Left lung (tissue), 10 donors: ENCODE results near the gene ADGRF4. TPM values are rescaled to one million over a fixed set of nuclear protein-coding genes. Genes with fewer than 3 reads are reported as not detected.
A peak's percentile ranks its signal among the peaks of the same experiment; 100 is the strongest.

ENCODE experiments used
- ATAC-seq: fragments of 200-7000 bp; cut with Tn5 transposase; one replicate; pipeline ENCODE4 v1.9.1; 2020; ENCODE audit warnings: moderate library complexity
- DNase-seq, 4 donors: peaks; one replicate each; pipeline ENCODE4 v3.0.0-alpha.2; 2013 to 2020
- H3K27ac ChIP-seq, 2 donors: fragments of 200-600 bp; sonication (generic) in 1 of 2; one replicate each; pipeline versions ENCODE4 v1.5.0 to v1.8.0; 2020 to 2021
- H3K27me3 ChIP-seq, 2 donors: fragments of 200-600 bp; sonication (generic) in 1 of 2; one replicate each; pipeline versions ENCODE4 v1.5.0 to v1.8.0; 2020 to 2021
- H3K36me3 ChIP-seq, 2 donors: fragments of 200-600 bp; sonication (generic) in 1 of 2; one replicate each; pipeline versions ENCODE4 v1.5.0 to v1.8.0; 2020 to 2021
- H3K4me1 ChIP-seq, 2 donors: fragments of 200-600 bp; one replicate each; pipeline ENCODE4 v1.8.0; 2021
- H3K4me3 ChIP-seq, 2 donors: fragments of 200-600 bp; sonication (generic) in 1 of 2; one replicate each; pipeline versions ENCODE4 v1.5.0 to v1.8.0; 2020 to 2021; ENCODE audit warnings: mild to moderate bottlenecking in 1 of 2
- H3K9me3 ChIP-seq, 2 donors: fragments of 200-600 bp; sonication (generic) in 1 of 2; one replicate each; pipeline versions ENCODE4 v1.5.0 to v1.8.0; 2020 to 2021
- CTCF ChIP-seq, 2 donors: fragments of 200-600 bp; sonication (generic) in 1 of 2; IDR thresholded peaks; one replicate each; pipeline versions ENCODE4 v1.5.0 to v1.8.0; 2021; ENCODE audit warnings: antibody characterized with exemption in 2 of 2
- intact Hi-C, 2 donors: fragments of 100-400 bp; cut with DNase I; formaldehyde crosslinking; loops; one replicate each; pipeline versions ENCODE4 v1.11.2 to v1.14.2; 2022
- polyA plus RNA-seq, 6 donors: library from polyadenylated mRNA; unstranded; fragments of 120-200 nt; gene quantifications; one replicate each; pipeline ENCODE4 v1.2.1, GENCODE V29; 2013; ENCODE audit not compliant: insufficient read length in 6 of 6
- total RNA-seq, 2 donors: library from RNA; stranded (reverse); fragmentation: NEBNext Ultra II Directional; extraction: Animal tissue kit (Norgen Biotek cat#: 25700); gene quantifications; one replicate each; pipeline ENCODE4 v1.2.1, GENCODE V29; 2021
- donor health status: DM: no; HTN: yes; CAD: no.
- donor health status: DM: no; HTN: no; CAD: no.

ADGRF4 gene
- total and polyA plus RNA-seq, 8 donors: 0.08 to 0.55 (median 0.23) TPM

DNA sequence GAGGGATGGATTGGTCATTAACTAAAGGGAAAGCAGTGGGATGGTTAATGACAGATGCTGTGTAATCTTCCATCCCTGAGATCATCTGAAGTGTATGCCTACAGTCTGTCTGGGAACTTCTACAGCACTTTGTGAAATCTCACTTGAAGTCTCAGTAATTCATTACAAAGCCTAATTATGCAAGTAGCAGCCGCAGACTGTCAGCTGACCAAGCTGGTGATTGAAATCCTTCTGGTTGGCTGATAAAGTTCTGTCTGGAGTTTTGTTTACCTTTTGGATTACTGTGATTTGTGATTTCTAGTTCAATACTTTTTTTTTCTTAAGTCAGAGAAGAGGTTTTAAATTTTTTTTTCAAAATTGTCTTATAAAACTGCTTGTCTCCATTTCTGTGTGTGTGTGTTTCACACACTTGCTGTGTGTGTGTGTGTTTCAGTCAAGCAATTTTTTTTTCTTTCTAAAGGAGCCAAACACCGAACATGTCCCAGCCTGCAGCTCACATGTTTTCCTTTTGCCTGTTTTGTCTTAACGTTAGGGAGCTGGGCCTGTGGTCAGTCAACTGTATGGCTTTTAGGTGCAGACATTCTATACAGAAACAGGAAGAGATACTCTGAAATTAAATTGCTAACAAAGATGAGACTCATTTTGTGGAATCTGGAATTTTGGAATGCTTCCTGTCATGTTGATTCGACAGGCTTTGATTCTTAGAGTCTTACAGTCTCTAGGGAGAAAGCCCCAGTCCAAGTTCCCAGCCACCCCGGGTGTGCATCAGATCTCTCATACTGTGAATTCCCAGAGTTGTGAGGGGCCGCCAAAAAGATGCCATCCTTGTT, 28.5 kb upstream of the ADGRF4 start:
- intact Hi-C loops: no loop called here
- Histone ChIP-seq H3K4me1 (peaks cover 0 to 4% of the 10 kb centered on the region in 2 donors), H3K36me3 (no peaks in the 10 kb centered on the region), H3K9me3 (no peaks in the 10 kb centered on the region), H3K4me3 (no peak overlapping the region), H3K27me3 (no peaks in the 10 kb centered on the region), H3K27ac (no peak overlapping the region)
- no peak for TF ChIP-seq CTCF (IDR thresholded peaks at IDR 0.05)
- no peak for DNase-seq
- ATAC-seq: peak; percentile 57

DNA sequence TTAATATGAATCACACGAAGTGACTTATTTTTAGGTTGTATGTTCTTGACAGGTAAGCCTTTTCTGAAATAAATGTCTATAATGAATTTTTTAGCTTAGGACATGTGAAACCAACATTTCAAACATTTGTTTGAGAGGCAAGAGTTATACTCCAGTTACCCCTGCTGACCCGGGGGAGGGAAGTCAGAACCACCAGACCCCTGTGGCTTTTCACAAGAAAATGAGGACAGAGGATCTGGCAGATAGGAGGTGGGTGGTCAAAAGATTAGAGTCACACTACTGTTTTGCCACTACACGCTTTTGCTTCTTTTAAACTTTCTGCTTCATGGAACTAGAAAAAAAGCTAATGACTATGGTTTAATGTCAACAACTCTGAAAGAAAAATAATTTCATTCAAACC, 27.5 kb upstream of the ADGRF4 start:
- H3K4me1 ChIP-seq: peaks cover 0 to 4% of the 10 kb centered on the region in 2 donors
- intact Hi-C loops: no loop called here
- no peaks in the 10 kb centered on the region for H3K27me3 ChIP-seq
- H3K4me3 ChIP-seq: no peak overlapping the region
- TF ChIP-seq CTCF (IDR thresholded peaks at IDR 0.05): no peak
- DNase-seq: no peak
- no peaks in the 10 kb centered on the region for H3K9me3 ChIP-seq
- no peaks in the 10 kb centered on the region for H3K36me3 ChIP-seq
- H3K27ac ChIP-seq: no peak overlapping the region
- ATAC-seq: no peak

DNA sequence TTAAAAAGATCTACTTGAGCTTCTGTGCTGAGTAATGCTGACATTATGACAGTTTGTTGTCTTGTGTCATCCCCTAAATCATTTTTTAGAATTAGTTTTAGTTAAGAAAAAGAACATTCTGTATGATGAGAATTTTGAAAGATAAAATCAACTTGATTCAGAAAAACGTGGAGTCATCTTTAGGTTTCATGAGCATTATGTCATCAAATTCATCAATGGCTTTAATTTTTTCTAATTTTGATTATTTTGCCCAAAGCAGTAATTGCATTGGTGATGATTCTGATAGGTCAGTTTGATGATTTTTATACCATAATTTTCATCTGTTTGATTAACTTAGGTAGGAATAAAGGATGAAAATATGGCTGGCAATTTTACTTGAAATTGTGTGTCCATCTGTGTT, 26.6 kb upstream of the ADGRF4 start:
- Histone ChIP-seq H3K27me3 (no peaks in the 10 kb centered on the region), H3K4me3 (no peak overlapping the region), H3K9me3 (no peaks in the 10 kb centered on the region), H3K4me1 (peaks cover 0 to 4% of the 10 kb centered on the region in 2 donors), H3K36me3 (no peaks in the 10 kb centered on the region), H3K27ac (no peak overlapping the region)
- ATAC-seq (no peak), DNase-seq (no peak)
- no peak for TF ChIP-seq CTCF (IDR thresholded peaks at IDR 0.05)
- intact Hi-C loops: no loop called here

DNA sequence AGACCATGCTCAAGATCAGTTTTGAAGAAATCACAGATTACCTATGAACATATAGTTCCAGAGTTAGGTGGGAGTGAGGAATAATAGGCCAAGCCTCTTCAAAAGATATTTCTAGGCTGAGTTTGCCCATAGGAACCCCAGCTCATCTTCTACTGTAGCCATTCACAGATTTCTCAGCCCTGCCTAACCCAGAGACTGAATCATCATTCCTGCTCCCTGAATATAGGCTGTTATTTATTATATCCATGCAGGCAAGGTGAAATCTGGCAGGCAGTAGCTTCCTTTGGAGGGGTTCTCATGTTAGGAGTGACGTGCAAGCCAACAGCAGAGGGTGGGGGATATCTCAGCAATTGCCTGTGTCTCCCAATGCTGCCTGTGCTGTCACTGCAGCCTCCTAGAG, 25.6 kb upstream of the ADGRF4 start:
- no peak for TF ChIP-seq CTCF (IDR thresholded peaks at IDR 0.05)
- DNase-seq (no peak), ATAC-seq (no peak)
- H3K4me3 ChIP-seq: no peak overlapping the region
- H3K27ac ChIP-seq: no peak overlapping the region
- intact Hi-C loops: no loop called here
- no peaks in the 10 kb centered on the region for H3K36me3 ChIP-seq
- no peaks in the 10 kb centered on the region for H3K27me3 ChIP-seq
- peaks cover 0 to 4% of the 10 kb centered on the region in 2 donors for H3K4me1 ChIP-seq
- H3K9me3 ChIP-seq: no peaks in the 10 kb centered on the region

DNA sequence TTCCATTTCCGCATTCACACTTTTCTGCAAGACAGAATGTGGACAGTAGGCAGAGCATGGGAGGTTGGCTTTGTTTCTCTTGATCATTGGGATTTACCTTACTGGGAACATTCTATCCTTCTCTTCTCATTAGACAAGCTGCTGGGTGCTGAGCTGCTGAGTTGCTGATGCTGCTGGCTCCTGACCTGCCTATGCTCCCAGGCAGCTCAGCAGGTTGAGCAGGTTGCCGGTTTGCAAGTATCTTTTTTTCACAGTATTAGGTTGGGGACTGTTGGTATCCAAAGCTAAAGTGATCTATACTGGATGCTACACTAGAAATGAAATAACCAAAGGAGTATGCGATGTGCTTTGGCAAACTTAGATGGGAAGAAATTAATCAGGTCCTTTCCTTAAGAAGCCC, 23.7 kb upstream of the ADGRF4 start:
- H3K4me1 ChIP-seq: peaks cover 0 to under 1% of the 10 kb centered on the region in 2 donors
- no peak overlapping the region for H3K4me3 ChIP-seq
- TF ChIP-seq CTCF (IDR thresholded peaks at IDR 0.05): no peak
- DNase-seq (no peak), ATAC-seq (no peak)
- no peaks in the 10 kb centered on the region for H3K9me3 ChIP-seq
- intact Hi-C loops: no loop called here
- H3K27ac ChIP-seq: no peak overlapping the region
- no peaks in the 10 kb centered on the region for H3K27me3 ChIP-seq
- no peaks in the 10 kb centered on the region for H3K36me3 ChIP-seq
